DOHH2 (cell line): ENCODE data around the gene TIGAR.

ENCODE experiments used
- H3F3A ChIP-seq: fragments of 200-600 bp; sonication (generic), shearing (Covaris generic); 2 replicates; pipeline ENCODE4 v1.6.0; 2016; ENCODE audit warnings: antibody characterized with exemption, mild to moderate bottlenecking; ENCODE audit not compliant: control insufficient read depth, insufficient read depth
- H3K27ac ChIP-seq: fragments of 200-600 bp; sonication (generic); 2 replicates; pipeline ENCODE4 v1.5.1; 2014; ENCODE audit warnings: low read depth, mild to moderate bottlenecking, low read length, moderate library complexity
- H3K27me3 ChIP-seq: fragments of 200-600 bp; sonication (generic); 2 replicates; pipeline ENCODE4 v1.6.1; 2014; ENCODE audit warnings: mild to moderate bottlenecking, low read length, mixed read lengths; ENCODE audit not compliant: control insufficient read depth
- H3K36me3 ChIP-seq: fragments of 200-600 bp; sonication (generic); 2 replicates; pipeline ENCODE4 v1.6.1; 2014; ENCODE audit warnings: mild to moderate bottlenecking, low read length, moderate library complexity, mixed read lengths; ENCODE audit not compliant: control insufficient read depth
- H3K4me1 ChIP-seq: fragments of 200-600 bp; sonication (generic); 2 replicates; pipeline ENCODE4 v1.6.1; 2014; ENCODE audit warnings: mild to moderate bottlenecking, low read length, mixed read lengths; ENCODE audit not compliant: control insufficient read depth
- H3K4me2 ChIP-seq: fragments of 200-600 bp; sonication (generic); 2 replicates; pipeline ENCODE4 v1.6.0; 2014; ENCODE audit warnings: mild to moderate bottlenecking, low read length, moderate library complexity
- H3K4me3 ChIP-seq: fragments of 200-600 bp; sonication (generic); 2 replicates; pipeline ENCODE4 v1.5.1; 2014; ENCODE audit warnings: mild to moderate bottlenecking, low read length, mixed read lengths
- H3K79me2 ChIP-seq: fragments of 200-600 bp; sonication (generic); 2 replicates; pipeline ENCODE4 v1.6.1; 2014; ENCODE audit warnings: mild to moderate bottlenecking, low read length, mixed read lengths; ENCODE audit not compliant: control insufficient read depth
- H3K9me2 ChIP-seq: fragments of 200-600 bp; sonication (generic); replicated peaks from 2 replicates; pipeline ENCODE4 v1.6.1; 2014; ENCODE audit warnings: mild to moderate bottlenecking, low read length, mixed read lengths; ENCODE audit not compliant: control insufficient read depth
- H3K9me3 ChIP-seq: fragments of 200-600 bp; sonication (generic); 2 replicates; pipeline ENCODE4 v1.6.1; 2014; ENCODE audit warnings: antibody characterized with exemption, low read length, mixed read lengths; ENCODE audit not compliant: control insufficient read depth, insufficient read depth
- H4K20me1 ChIP-seq: fragments of 200-600 bp; sonication (generic); 2 replicates; pipeline ENCODE4 v1.6.0; 2014; ENCODE audit warnings: low read depth, mild to moderate bottlenecking, antibody characterized with exemption, low read length, moderate library complexity; ENCODE audit not compliant: control insufficient read depth, insufficient read depth
- CTCF ChIP-seq: fragments of 200-600 bp; sonication (generic); IDR thresholded peaks from one replicate; pipeline ENCODE4 v1.5.1; 2014; ENCODE audit warnings: antibody characterized with exemption, mild to moderate bottlenecking, low read depth, low read length; ENCODE audit not compliant: poor library complexity, severe bottlenecking
- EZH2phosphoT487 ChIP-seq: fragments of 200-600 bp; sonication (generic); IDR thresholded peaks from 2 replicates; pipeline ENCODE4 v1.6.1; 2017; ENCODE audit warnings: borderline replicate concordance, mild to moderate bottlenecking, antibody characterized with exemption, low read length, moderate library complexity, mixed read lengths

TIGAR gene

GRCh38 chr12:4327293-4327692, 6.3 kb downstream of the TIGAR start:
- Histone ChIP-seq H3K9me2 (no peaks in the 10 kb centered on the region), H3K36me3 (peaks cover 10% of the 10 kb centered on the region), H3K9me3 (no peaks in the 10 kb centered on the region), H3K27ac (no peak overlapping the region), H3K4me3 (no peak overlapping the region), H3K4me1 (peaks cover 14% of the 10 kb centered on the region), H4K20me1 (no peaks in the 10 kb centered on the region), H3K4me2 (no peak overlapping the region), H3K27me3 (no peaks in the 10 kb centered on the region), H3F3A (0 out of 2 replicates have a peak, but pooled peaks cover 3% of the 10 kb centered on the region), H3K79me2 (peaks cover 63% of the 10 kb centered on the region)
- TF ChIP-seq CTCF (no peak), EZH2phosphoT487 (no peak)

- TF ChIP-seq CTCF = no peak
- H3K79me2 ChIP-seq = peaks cover 42% of the 10 kb centered on the region
- H3K9me2 ChIP-seq = no peaks in the 10 kb centered on the region
- no peak overlapping the region for H3K4me2 ChIP-seq
- no peak overlapping the region for H3K27ac ChIP-seq
- H3F3A ChIP-seq = 0 out of 2 replicates have a peak, but pooled peaks cover 3% of the 10 kb centered on the region
- H3K27me3 ChIP-seq = no peaks in the 10 kb centered on the region
- peaks cover 9% of the 10 kb centered on the region for H3K4me1 ChIP-seq
- H4K20me1 ChIP-seq = no peaks in the 10 kb centered on the region
- H3K36me3 ChIP-seq = peaks cover 7% of the 10 kb centered on the region
- no peak overlapping the region for H3K4me3 ChIP-seq
- no peaks in the 10 kb centered on the region for H3K9me3 ChIP-seq
Measured at GRCh38 chr12:4330203-4330602, 9.2 kb downstream of the TIGAR start.

GRCh38 chr12:4331221-4331620, 10.2 kb downstream of the TIGAR start:
- Histone ChIP-seq H3K27me3 (no peaks in the 10 kb centered on the region), H3K36me3 (peaks cover 7% of the 10 kb centered on the region), H3K4me1 (peaks cover 9% of the 10 kb centered on the region), H3K27ac (no peak overlapping the region), H3F3A (0 out of 2 replicates have a peak, but pooled peaks cover 3% of the 10 kb centered on the region), H3K4me2 (no peak overlapping the region), H3K4me3 (no peak overlapping the region), H3K9me3 (no peaks in the 10 kb centered on the region), H3K9me2 (no peaks in the 10 kb centered on the region), H3K79me2 (peaks cover 36% of the 10 kb centered on the region), H4K20me1 (no peaks in the 10 kb centered on the region)
- no peak for TF ChIP-seq EZH2phosphoT487
- TF ChIP-seq CTCF = no peak

GRCh38 chr12:4331842-4332241, 10.8 kb downstream of the TIGAR start:
- no peak overlapping the region for H3K4me3 ChIP-seq
- H3F3A ChIP-seq = 0 out of 2 replicates have a peak, but pooled peaks cover 3% of the 10 kb centered on the region
- H3K4me2 ChIP-seq = no peak overlapping the region
- H3K27me3 ChIP-seq = no peaks in the 10 kb centered on the region
- H3K36me3 ChIP-seq = peaks cover 10% of the 10 kb centered on the region
- H4K20me1 ChIP-seq = no peaks in the 10 kb centered on the region
- H3K4me1 ChIP-seq = peaks cover 9% of the 10 kb centered on the region
- H3K27ac ChIP-seq = no peak overlapping the region
- no peaks in the 10 kb centered on the region for H3K9me3 ChIP-seq
- H3K9me2 ChIP-seq = no peaks in the 10 kb centered on the region
- TF ChIP-seq CTCF = no peak
- TF ChIP-seq EZH2phosphoT487 = no peak
- peaks cover 30% of the 10 kb centered on the region for H3K79me2 ChIP-seq
